PC-3 (cell line): ENCODE results near the gene CPSF4. TPM values are rescaled to one million over a fixed set of nuclear protein-coding genes. Genes with fewer than 3 reads are reported as not detected.

ENCODE experiments used
- ATAC-seq: fragments of 200-7000 bp; cut with Tn5 transposase; 2 replicates; pipeline ENCODE4 v1.9.1; 2020; ENCODE audit warnings: mild to moderate bottlenecking, moderate library complexity
- BruUV-seq: library from RNA; stranded (reverse); fragments of 400-500 nt; replicated peaks from 2 replicates; lab custom pipeline; 2021; lab: Mats Ljungman, UMichigan
- CTCF ChIA-PET: fragments of 300-600 bp; sonication (Branson Sonifier 250); formaldehyde crosslinking; loops from one replicate; lab custom pipeline; 2022; ENCODE audit warnings: antibody characterized with exemption; lab: Charles Lee
- POLR2A ChIA-PET: fragments of 300-600 bp; sonication (Branson Sonifier 250); formaldehyde crosslinking; loops from one replicate; lab custom pipeline; 2022; ENCODE audit warnings: antibody characterized with exemption; ENCODE audit not compliant: unreplicated experiment; lab: Charles Lee
- DNase-seq: peaks from one replicate; pipeline ENCODE4 v3.0.0-alpha.2; 2015
- H2AFZ ChIP-seq: fragments of 300-600 bp; sonication (generic); 2 replicates; pipeline ENCODE4 v1.6.0; 2016; ENCODE audit warnings: antibody characterized with exemption, low read length
- H3F3A ChIP-seq: fragments of 300-600 bp; sonication (generic); one replicate; pipeline ENCODE4 v1.6.0; 2017; ENCODE audit warnings: antibody characterized with exemption, low read length, control low read depth, mild to moderate bottlenecking; ENCODE audit not compliant: unreplicated experiment
- H3K27ac ChIP-seq: fragments of 300-600 bp; sonication (generic); 2 replicates; pipeline ENCODE4 v1.5.1; 2016; ENCODE audit warnings: mild to moderate bottlenecking, low read length
- H3K27me3 ChIP-seq: fragments of 300-600 bp; sonication (generic); 2 replicates; pipeline ENCODE4 v1.6.1; 2016; ENCODE audit warnings: low read length, mixed read lengths
- H3K36me3 ChIP-seq: fragments of 300-600 bp; sonication (generic); 2 replicates; pipeline ENCODE4 v1.6.1; 2016; ENCODE audit warnings: low read depth, mixed run types, low read length, mixed read lengths
- H3K4me1 ChIP-seq: fragments of 300-600 bp; sonication (generic); 2 replicates; pipeline ENCODE4 v1.5.1; 2016; ENCODE audit warnings: low read length; ENCODE audit not compliant: insufficient read depth
- H3K4me2 ChIP-seq: fragments of 300-600 bp; sonication (generic); 2 replicates; pipeline ENCODE4 v1.6.0; 2016; ENCODE audit warnings: low read length
- H3K4me3 ChIP-seq: fragments of 300-600 bp; sonication (generic); 2 replicates; pipeline ENCODE4 v1.5.1; 2016; ENCODE audit warnings: mild to moderate bottlenecking, low read length, mixed read lengths
- H3K79me2 ChIP-seq: fragments of 300-600 bp; sonication (generic); 2 replicates; pipeline ENCODE4 v1.6.1; 2017; ENCODE audit warnings: low read length, mixed read lengths
- H3K9ac ChIP-seq: fragments of 300-600 bp; sonication (generic); 2 replicates; pipeline ENCODE4 v1.6.0; 2016; ENCODE audit warnings: mild to moderate bottlenecking, low read length
- H3K9me2 ChIP-seq: fragments of 300-600 bp; sonication (generic); replicated peaks from 2 replicates; pipeline ENCODE4 v1.6.1; 2016; ENCODE audit warnings: mixed run types, low read length, mixed read lengths
- H3K9me3 ChIP-seq: fragments of 300-600 bp; sonication (generic); 2 replicates; pipeline ENCODE4 v1.6.1; 2016; ENCODE audit warnings: low read length, mixed read lengths
- H4K20me1 ChIP-seq: fragments of 300-600 bp; sonication (generic); 2 replicates; pipeline ENCODE4 v1.6.1; 2016; ENCODE audit warnings: low read length, mixed read lengths
- CTCF ChIP-seq: fragments of 300-600 bp; sonication (generic); conservative IDR thresholded peaks from 2 replicates; pipeline ENCODE4 v1.5.1; 2017; ENCODE audit warnings: antibody characterized with exemption, low read depth, mild to moderate bottlenecking, low read length
- EZH2 ChIP-seq: fragments of 300-600 bp; sonication (generic); IDR thresholded peaks from one replicate; pipeline ENCODE4 v1.6.1; 2017; ENCODE audit warnings: antibody characterized with exemption, mild to moderate bottlenecking, low read length; ENCODE audit not compliant: unreplicated experiment
- EZH2phosphoT487 ChIP-seq: fragments of 300-600 bp; sonication (generic); IDR thresholded peaks from 2 replicates; pipeline ENCODE4 v1.6.1; 2018; ENCODE audit warnings: mild to moderate bottlenecking, antibody characterized with exemption, low read length, borderline replicate concordance
- intact Hi-C: fragments of 100-400 bp; cut with micrococcal nuclease; formaldehyde crosslinking; loops from 2 replicates; pipeline ENCODE4 v1.9.0; 2023
- total RNA-seq: library from RNA; depleted of rRNA; stranded (reverse); fragments of >200 nt; gene quantifications from 2 replicates; pipeline ENCODE4 v1.2.3, GENCODE V29; 2014

The CPSF4 gene
- total RNA-seq, 1 experiment from 2014 or later = 65.3 TPM

GRCh38 chr7:99448855-99449254 lies 10.1 kb downstream of the CPSF4 start:
- Histone ChIP-seq H3K4me2 (no peak overlapping the region), H3F3A (no peaks in the 10 kb centered on the region), H3K9me2 (no peaks in the 10 kb centered on the region), H3K9ac (no peak overlapping the region), H4K20me1 (no peaks in the 10 kb centered on the region), H3K4me3 (no peak overlapping the region), H3K4me1 (no peaks in the 10 kb centered on the region), H3K79me2 (no peaks in the 10 kb centered on the region), H2AFZ (no peak overlapping the region), H3K27me3 (no peaks in the 10 kb centered on the region), H3K27ac (no peak overlapping the region), H3K36me3 (peaks cover 28% of the 10 kb centered on the region), H3K9me3 (no peaks in the 10 kb centered on the region)
- ChIA-PET CTCF (no interaction called here), POLR2A (no interaction called here)
- TF ChIP-seq EZH2phosphoT487 = no peak
- TF ChIP-seq EZH2 = no peak
- no peak for TF ChIP-seq CTCF
- DNase-seq (no peak), ATAC-seq (no peak)
- intact Hi-C loops = no loop called here
- BruUV-seq = no TSS peak

GRCh38 chr7:99449326-99449725 lies 10.6 kb downstream of the CPSF4 start:
- Histone ChIP-seq H3K9ac (no peak overlapping the region), H3K9me3 (no peaks in the 10 kb centered on the region), H3K4me3 (no peak overlapping the region), H3K36me3 (peaks cover 30% of the 10 kb centered on the region), H3K4me2 (no peak overlapping the region), H4K20me1 (no peaks in the 10 kb centered on the region), H3K4me1 (no peaks in the 10 kb centered on the region), H3K79me2 (no peaks in the 10 kb centered on the region), H3K9me2 (no peaks in the 10 kb centered on the region), H3F3A (no peaks in the 10 kb centered on the region), H3K27me3 (no peaks in the 10 kb centered on the region), H2AFZ (no peak overlapping the region), H3K27ac (no peak overlapping the region)
- no peak for ATAC-seq
- no peak for DNase-seq
- CTCF ChIA-PET = no interaction called here
- POLR2A ChIA-PET = no interaction called here
- intact Hi-C loops = no loop called here
- BruUV-seq = no TSS peak
- TF ChIP-seq CTCF (no peak), EZH2phosphoT487 (no peak), EZH2 (no peak)

GRCh38 chr7:99451936-99452335 lies 13.2 kb downstream of the CPSF4 start:
- intact Hi-C loops = no loop called here
- H3K4me2 ChIP-seq = no peak overlapping the region
- DNase-seq (no peak), ATAC-seq (no peak)
- CTCF ChIA-PET = no interaction called here
- no peak overlapping the region for H3K4me3 ChIP-seq
- H3K27me3 ChIP-seq = no peaks in the 10 kb centered on the region
- no peak for TF ChIP-seq EZH2
- no peak for TF ChIP-seq CTCF
- TF ChIP-seq EZH2phosphoT487 = no peak
- H4K20me1 ChIP-seq = no peaks in the 10 kb centered on the region
- no peak overlapping the region for H2AFZ ChIP-seq
- H3K79me2 ChIP-seq = no peaks in the 10 kb centered on the region
- no TSS peak for BruUV-seq
- peaks cover 25% of the 10 kb centered on the region for H3K36me3 ChIP-seq
- H3K27ac ChIP-seq = no peak overlapping the region
- H3K9me2 ChIP-seq = no peaks in the 10 kb centered on the region
- no peaks in the 10 kb centered on the region for H3K4me1 ChIP-seq
- H3K9ac ChIP-seq = no peak overlapping the region
- POLR2A ChIA-PET = no interaction called here
- peaks cover 3% of the 10 kb centered on the region for H3F3A ChIP-seq
- H3K9me3 ChIP-seq = no peaks in the 10 kb centered on the region
